HG03025 (cell line): ENCODE data around the gene USP53.
"Not testable (repeated sequence)": the region's sequence is repeated elsewhere in the genome, so short reads cannot be mapped to it uniquely, and the experiment has no call there.

Experiments used
- ATAC-seq: cut with Tn5 transposase; IDR thresholded peaks from one replicate; pipeline ENCODE4 v1.9.1; 2021; ENCODE audit warnings: mild to moderate bottlenecking, moderate library complexity; ENCODE audit not compliant: unreplicated experiment, low FRiP score

The USP53 gene

GRCh38 chr4:119310826-119311225 lies 98.3 kb downstream of the USP53 start:
- no peak for ATAC-seq

DNA sequence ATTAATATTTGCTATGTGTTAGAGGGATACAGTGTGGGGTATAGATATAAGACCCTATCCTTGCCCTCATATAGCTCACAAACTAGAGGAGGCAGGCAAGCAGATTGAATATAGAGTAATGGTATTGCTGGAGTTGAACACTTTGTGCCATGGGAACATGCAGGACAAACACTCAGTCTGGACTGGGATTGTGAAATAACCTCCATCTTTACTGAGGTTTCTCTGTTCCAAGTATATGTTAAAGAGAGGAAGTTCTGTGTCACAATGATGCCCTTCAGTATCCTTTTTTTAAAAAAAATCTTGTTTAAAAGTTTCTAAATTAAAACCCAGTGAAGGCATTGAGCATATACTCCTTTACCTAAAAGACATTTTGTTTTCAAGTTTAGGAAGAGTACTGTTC lies 100.7 kb downstream of the USP53 start:
- ATAC-seq = no peak

- ATAC-seq = no peak
These were observed 101.8 kb downstream of the USP53 start for GRCh38 chr4:119314356-119314755.

- ATAC-seq = no peak
These were observed 102.5 kb downstream of the USP53 start for GRCh38 chr4:119315036-119315435.

DNA sequence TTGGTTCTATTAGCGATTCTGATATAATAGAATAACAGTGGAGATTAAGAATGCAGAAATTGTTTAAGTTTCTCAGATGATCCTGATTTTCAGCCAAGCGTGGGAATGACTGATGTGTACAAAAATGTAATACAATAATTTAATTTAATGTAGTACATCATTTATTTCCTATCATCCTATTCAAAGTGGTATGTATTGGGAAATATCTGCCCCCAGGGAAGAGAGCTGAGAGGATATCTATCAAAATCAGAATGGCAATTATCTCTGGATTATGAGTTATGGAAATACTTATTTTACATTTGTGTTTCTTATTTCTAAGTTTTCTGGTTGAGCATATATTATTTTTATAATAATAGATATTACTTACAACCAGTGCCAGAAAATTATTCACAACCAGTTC lies 105.5 kb downstream of the USP53 start:
- no peak for ATAC-seq

GRCh38 chr4:119321921-119322687 lies 109.6 kb downstream of the USP53 start, which contains the start of gene FABP2:
TSS of gene FABP2 (minus strand) at chr4:119322138. CDS start at chr4:119322102, 36 bp downstream.
- no peak for ATAC-seq

DNA sequence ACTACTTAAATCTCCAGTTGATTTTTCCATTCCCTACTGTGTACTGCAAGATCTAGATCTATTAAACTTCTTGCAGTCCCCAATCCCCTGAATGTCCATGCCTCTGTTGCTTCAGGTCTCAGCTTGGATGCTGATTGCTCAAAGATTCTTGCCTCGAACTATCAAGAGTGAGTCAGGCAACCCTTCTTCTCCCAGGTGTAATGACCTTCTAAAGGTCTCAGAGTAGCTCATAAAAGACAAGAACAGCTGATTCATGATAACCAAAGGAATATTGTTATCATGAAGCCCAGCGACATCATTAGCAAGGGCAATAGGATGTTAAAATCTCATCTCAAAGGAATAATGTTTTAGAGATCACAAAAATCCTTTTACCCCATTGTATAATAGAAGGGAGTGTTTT lies 116.2 kb downstream of the USP53 start:
- no peak for ATAC-seq

GRCh38 chr4:119329835-119330620 lies 117.5 kb downstream of the USP53 start:
- no peak for ATAC-seq

DNA sequence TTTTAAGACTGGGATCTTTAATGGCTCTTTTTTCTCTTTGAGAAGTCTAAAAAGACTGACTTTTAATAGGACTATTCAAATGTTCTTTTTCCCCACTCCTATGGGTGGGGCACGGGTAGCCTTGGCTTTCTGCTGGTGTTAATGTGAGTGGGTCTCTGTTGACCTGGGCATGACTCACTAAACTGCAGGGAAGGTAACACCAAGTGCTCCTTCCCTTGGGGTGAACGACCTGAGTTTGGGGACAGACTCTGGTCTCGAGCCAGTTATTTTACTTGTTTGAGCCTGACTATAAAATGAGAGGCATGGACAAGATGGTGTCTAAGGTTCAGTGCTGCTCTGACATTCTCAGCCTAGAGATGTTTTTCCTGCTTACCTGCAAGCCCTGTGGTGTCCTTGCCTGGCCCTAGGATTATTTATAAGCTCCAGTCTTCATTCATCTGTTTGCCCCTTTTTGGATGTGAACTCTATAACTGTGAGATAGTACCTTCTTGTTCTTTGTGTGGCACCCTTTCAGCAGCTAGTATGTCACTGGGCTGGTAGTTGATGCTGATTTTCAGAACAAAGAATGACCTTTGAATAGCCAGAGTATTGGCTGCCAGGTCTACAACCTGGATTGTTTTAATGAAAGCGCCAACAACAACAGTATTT lies 123.9 kb downstream of the USP53 start:
- ATAC-seq = not testable (repeated sequence)

- ATAC-seq = no peak
These were observed 124.5 kb downstream of the USP53 start for GRCh38 chr4:119337010-119337409.

DNA sequence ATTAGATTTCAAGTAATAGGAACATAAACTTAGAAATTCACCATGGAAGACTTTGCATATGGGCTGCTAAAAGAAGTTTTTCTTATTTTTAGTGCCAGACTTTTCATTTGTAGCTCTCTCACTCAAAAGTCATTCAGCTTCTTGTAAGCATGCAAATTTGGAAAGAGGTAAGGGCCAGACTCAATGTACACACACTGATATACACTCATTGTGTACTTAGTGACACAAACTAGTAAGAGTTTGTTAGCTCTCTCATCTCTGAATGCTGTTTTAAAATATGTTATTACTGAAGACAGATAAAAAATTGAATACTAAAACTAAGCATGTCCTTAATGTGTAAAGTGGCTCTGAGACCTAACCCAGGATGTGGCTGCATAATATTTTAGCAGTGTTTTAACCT lies 127.4 kb downstream of the USP53 start:
- ATAC-seq = not testable (repeated sequence)

DNA sequence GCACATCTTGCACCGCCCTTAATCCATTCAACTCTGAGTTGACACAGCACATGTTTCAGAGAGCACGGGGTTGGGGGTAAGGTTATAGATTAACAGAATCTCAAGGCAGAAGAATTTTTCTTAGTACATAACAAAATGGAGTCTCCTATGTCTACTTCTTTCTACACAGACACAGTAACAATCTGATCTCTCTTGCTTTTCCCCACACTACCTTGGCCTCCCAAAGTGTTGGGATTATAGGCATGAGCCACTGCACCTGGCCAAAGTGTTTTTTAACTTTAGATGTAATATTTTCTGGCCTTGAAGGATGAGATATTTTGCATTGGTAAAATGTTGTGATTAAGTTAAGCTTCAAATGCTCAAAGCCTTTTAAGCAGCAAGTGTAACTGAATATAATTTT lies 130.8 kb downstream of the USP53 start:
- ATAC-seq = not testable (repeated sequence)
